ENCODE measurements around the gene ZNF750.

DNA sequence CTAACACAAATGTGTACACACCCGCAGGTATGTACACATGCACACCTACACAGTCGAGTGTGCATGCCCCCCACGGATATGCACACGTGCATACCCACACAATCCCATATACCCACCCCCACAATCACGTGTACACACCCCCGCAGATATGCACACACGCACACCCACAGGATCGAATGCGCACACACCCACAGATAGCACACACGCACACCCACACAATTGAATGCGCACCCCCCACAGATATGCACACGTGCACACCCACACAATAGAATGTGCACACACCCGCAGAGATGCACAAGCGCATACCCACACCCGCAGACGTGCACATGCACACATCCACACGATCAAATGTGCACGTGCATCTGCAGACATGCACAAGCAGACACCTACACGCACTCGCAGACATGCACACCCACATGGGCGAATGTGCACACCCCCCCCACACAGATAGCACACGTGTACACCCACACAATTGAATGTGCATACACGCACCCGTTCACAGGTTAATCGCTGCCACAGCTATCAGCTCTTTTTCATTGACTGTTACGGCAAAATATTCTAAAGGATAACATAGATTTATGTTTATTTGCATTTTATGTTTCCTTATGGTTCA lies 10.8 kb downstream of the ZNF750 start:
- TF ChIP-seq POLR2AphosphoS5 (IDR thresholded peaks at IDR 0.05), result no peak
- TF ChIP-seq, protein P1, sequence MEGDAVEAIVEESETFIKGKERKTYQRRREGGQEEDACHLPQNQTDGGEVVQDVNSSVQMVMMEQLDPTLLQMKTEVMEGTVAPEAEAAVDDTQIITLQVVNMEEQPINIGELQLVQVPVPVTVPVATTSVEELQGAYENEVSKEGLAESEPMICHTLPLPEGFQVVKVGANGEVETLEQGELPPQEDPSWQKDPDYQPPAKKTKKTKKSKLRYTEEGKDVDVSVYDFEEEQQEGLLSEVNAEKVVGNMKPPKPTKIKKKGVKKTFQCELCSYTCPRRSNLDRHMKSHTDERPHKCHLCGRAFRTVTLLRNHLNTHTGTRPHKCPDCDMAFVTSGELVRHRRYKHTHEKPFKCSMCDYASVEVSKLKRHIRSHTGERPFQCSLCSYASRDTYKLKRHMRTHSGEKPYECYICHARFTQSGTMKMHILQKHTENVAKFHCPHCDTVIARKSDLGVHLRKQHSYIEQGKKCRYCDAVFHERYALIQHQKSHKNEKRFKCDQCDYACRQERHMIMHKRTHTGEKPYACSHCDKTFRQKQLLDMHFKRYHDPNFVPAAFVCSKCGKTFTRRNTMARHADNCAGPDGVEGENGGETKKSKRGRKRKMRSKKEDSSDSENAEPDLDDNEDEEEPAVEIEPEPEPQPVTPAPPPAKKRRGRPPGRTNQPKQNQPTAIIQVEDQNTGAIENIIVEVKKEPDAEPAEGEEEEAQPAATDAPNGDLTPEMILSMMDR (IDR thresholded peaks at IDR 0.05), result no peak
